ENCODE measurements around the gene TTC21A.

The TTC21A gene

GRCh38 chr3:39153977-39154279, 46.4 kb downstream of the TTC21A start:
- H4K20me1 ChIP-seq (ENCODE audit: insufficient read depth, low read length): peaks cover 25% of the 10 kb centered on the region
- ATAC-seq (ENCODE audit: insufficient read depth, low read depth): no peak
- H3K4me2 ChIP-seq (ENCODE audit: insufficient read depth, low read length): peak overlapping the region; percentile 98
- no peaks in the 10 kb centered on the region; the same call in 1 of the 2 replicates for H3K36me3 ChIP-seq (ENCODE audit: insufficient read depth, low read length)
- H3K79me2 ChIP-seq (ENCODE audit: insufficient read depth, low read length): no peaks in the 10 kb centered on the region
- H3K27me3 ChIP-seq (ENCODE audit: insufficient read depth, low read length, poor library complexity): peaks cover 44% of the 10 kb centered on the region
- no peaks in the 10 kb centered on the region for H3K9me3 ChIP-seq (ENCODE audit: insufficient read depth, low read length, severe bottlenecking)
- TF ChIP-seq EZH2 (IDR thresholded peaks at IDR 0.05; ENCODE audit: borderline replicate concordance, low read depth, low read length, severe bottlenecking) (no peak), CTCF (IDR thresholded peaks at IDR 0.05; ENCODE audit: borderline replicate concordance, extremely low read depth, low read length, poor library complexity, severe bottlenecking) (peak; percentile 19)
- H3K4me3 ChIP-seq (ENCODE audit: low read depth in 1 of 2, low read length in 2 of 2): peak overlapping the region in 1 of 2 experiments; percentile 85; a peak in 2 of 4 replicates
- H3K4me1 ChIP-seq (ENCODE audit: insufficient read depth, low read length): peaks cover 40% of the 10 kb centered on the region
- H3K27ac ChIP-seq (ENCODE audit: low read length): no peak overlapping the region
- DNase-seq: no peak
- H2AFZ ChIP-seq (ENCODE audit: low read depth, low read length): no peak overlapping the region
- peak overlapping the region; percentile 73; the same call in 1 of the 2 replicates for H3K9ac ChIP-seq (ENCODE audit: low read depth, low read length)

GRCh38 chr3:39154280-39155021, 47.0 kb downstream of the TTC21A start:
- Histone ChIP-seq H2AFZ (ENCODE audit: low read depth, low read length) (no peak overlapping the region), H3K4me3 (ENCODE audit: low read depth in 1 of 2, low read length in 2 of 2) (no peak overlapping the region), H3K27me3 (ENCODE audit: insufficient read depth, low read length, poor library complexity) (peaks cover 48% of the 10 kb centered on the region), H4K20me1 (ENCODE audit: insufficient read depth, low read length) (peaks cover 25% of the 10 kb centered on the region), H3K9me3 (ENCODE audit: insufficient read depth, low read length, severe bottlenecking) (no peaks in the 10 kb centered on the region), H3K36me3 (ENCODE audit: insufficient read depth, low read length) (no peaks in the 10 kb centered on the region; the same call in 1 of the 2 replicates), H3K79me2 (ENCODE audit: insufficient read depth, low read length) (no peaks in the 10 kb centered on the region), H3K27ac (ENCODE audit: low read length) (no peak overlapping the region), H3K4me2 (ENCODE audit: insufficient read depth, low read length) (no peak overlapping the region), H3K9ac (ENCODE audit: low read depth, low read length) (no peak overlapping the region), H3K4me1 (ENCODE audit: insufficient read depth, low read length) (peaks cover 35% of the 10 kb centered on the region)
- no peak for TF ChIP-seq CTCF (IDR thresholded peaks at IDR 0.05; ENCODE audit: borderline replicate concordance, extremely low read depth, low read length, poor library complexity, severe bottlenecking)
- TF ChIP-seq EZH2 (IDR thresholded peaks at IDR 0.05; ENCODE audit: borderline replicate concordance, low read depth, low read length, severe bottlenecking): no peak
- ATAC-seq (ENCODE audit: insufficient read depth, low read depth): no peak
- DNase-seq: no peak

- no peak for ATAC-seq (ENCODE audit: insufficient read depth, low read depth)
- Histone ChIP-seq H3K27ac (ENCODE audit: low read length) (no peak overlapping the region), H2AFZ (ENCODE audit: low read depth, low read length) (no peak overlapping the region), H3K4me2 (ENCODE audit: insufficient read depth, low read length) (no peak overlapping the region), H3K9me3 (ENCODE audit: insufficient read depth, low read length, severe bottlenecking) (no peaks in the 10 kb centered on the region), H4K20me1 (ENCODE audit: insufficient read depth, low read length) (peaks cover 20% of the 10 kb centered on the region), H3K36me3 (ENCODE audit: insufficient read depth, low read length) (no peaks in the 10 kb centered on the region; the same call in 1 of the 2 replicates), H3K4me3 (ENCODE audit: low read depth in 1 of 2, low read length in 2 of 2) (no peak overlapping the region), H3K27me3 (ENCODE audit: insufficient read depth, low read length, poor library complexity) (peaks cover 48% of the 10 kb centered on the region), H3K9ac (ENCODE audit: low read depth, low read length) (no peak overlapping the region), H3K79me2 (ENCODE audit: insufficient read depth, low read length) (no peaks in the 10 kb centered on the region), H3K4me1 (ENCODE audit: insufficient read depth, low read length) (peaks cover 21% of the 10 kb centered on the region)
- TF ChIP-seq CTCF (IDR thresholded peaks at IDR 0.05; ENCODE audit: borderline replicate concordance, extremely low read depth, low read length, poor library complexity, severe bottlenecking): no peak
- no peak for TF ChIP-seq EZH2 (IDR thresholded peaks at IDR 0.05; ENCODE audit: borderline replicate concordance, low read depth, low read length, severe bottlenecking)
- DNase-seq: no peak
These were observed 48.9 kb downstream of the TTC21A start for GRCh38 chr3:39156421-39156820.
